Activated CD4-positive, CD25-positive, alpha-beta regulatory T cell treated with anti-CD3 and anti-CD28 coated beads, Interleukin-2, amount 50 U/mL, for 72 hours (primary cell): ENCODE measurements around the gene ZFTA.
"Not testable (repeated sequence)": the region's sequence is repeated elsewhere in the genome, so short reads cannot be mapped to it uniquely, and the experiment has no call there.

ENCODE experiments used
- DNase-seq: peaks from one replicate; pipeline ENCODE4 v3.0.0; 2021

ZFTA gene

GRCh38 chr11:63771741-63772318 lies 3.3 kb upstream of the ZFTA start:
- not testable (repeated sequence) for DNase-seq

GRCh38 chr11:63770763-63771162 lies 2.2 kb upstream of the ZFTA start:
- DNase-seq = no peak

- no peak for DNase-seq
Measured at GRCh38 chr11:63769714-63770455, 1.3 kb upstream of the ZFTA start.

GRCh38 chr11:63769042-63769713 lies 603 bp upstream of the ZFTA start:
- no peak for DNase-seq

- DNase-seq = no peak
Measured at GRCh38 chr11:63767565-63768236, 874 bp downstream of the ZFTA start.

- no peak for DNase-seq
Measured at GRCh38 chr11:63767267-63767564, 1.4 kb downstream of the ZFTA start.

GRCh38 chr11:63766531-63767235 lies 1.9 kb downstream of the ZFTA start:
- DNase-seq = no peak

GRCh38 chr11:63765688-63766241 lies 2.8 kb downstream of the ZFTA start:
- no peak for DNase-seq

GRCh38 chr11:63764679-63765647 lies 3.6 kb downstream of the ZFTA start:
- no peak for DNase-seq

GRCh38 chr11:63764340-63764678 lies 4.3 kb downstream of the ZFTA start:
- no peak for DNase-seq

- DNase-seq = no peak
Measured at GRCh38 chr11:63763496-63764339, 4.9 kb downstream of the ZFTA start.

GRCh38 chr11:63762654-63763495 lies 5.7 kb downstream of the ZFTA start:
- no peak for DNase-seq

- no peak for DNase-seq
Measured at GRCh38 chr11:63761931-63762653, 6.5 kb downstream of the ZFTA start.

- no peak for DNase-seq
Measured at GRCh38 chr11:63761188-63761587, 7.4 kb downstream of the ZFTA start.

- no peak for DNase-seq
Measured at GRCh38 chr11:63760487-63761079, 8.0 kb downstream of the ZFTA start.

GRCh38 chr11:63756919-63757761 lies 11.4 kb downstream of the ZFTA start:
- DNase-seq = no peak

- no peak for DNase-seq
Measured at GRCh38 chr11:63749624-63750023, 19.0 kb downstream of the ZFTA start.

GRCh38 chr11:63747011-63747410 lies 21.6 kb downstream of the ZFTA start:
- DNase-seq = no peak
